ENCODE data around the gene FDX1.

GRCh38 chr11:110513846-110514437, 84.2 kb downstream of the FDX1 start:
- TF ChIP-seq EZH2 (IDR thresholded peaks at IDR 0.05; ENCODE audit: borderline replicate concordance) (no peak), CTCF (IDR thresholded peaks at IDR 0.05; ENCODE audit: poor library complexity) (no peak)

Data from hepatocyte (in vitro differentiated cells).